ENCODE data around the gene RIOK1. TPM values are rescaled to one million over a fixed set of nuclear protein-coding genes. Genes with fewer than 3 reads are reported as not detected.

RIOK1 gene
- total and polyA plus RNA-seq, 12 donors, result 6.0 to 21.1 (median 14.9) TPM

GRCh38 chr6:7446619-7447325, 57.2 kb downstream of the RIOK1 start:
- WGBS, 4 donors, result 71 to 78% (median 74%) methylated on average over 15 of the region's 15 CpGs
- no peaks in the 10 kb centered on the region for H3K9me3 ChIP-seq (replicated peaks in 1 of 3)
- TF ChIP-seq POLR2A (IDR thresholded peaks at IDR 0.05), result no peak
- TF ChIP-seq CTCF (IDR thresholded peaks at IDR 0.05), result no peak
- H3K4me1 ChIP-seq (replicated peaks in 1 of 2), result no peaks in the 10 kb centered on the region
- no peaks in the 10 kb centered on the region for H3K27me3 ChIP-seq
- no peak for DNase-seq
- no peak overlapping the region for H3K4me3 ChIP-seq
- H3K36me3 ChIP-seq (replicated peaks in 1 of 2), result no peaks in the 10 kb centered on the region
- no peak overlapping the region for H3K27ac ChIP-seq
- intact Hi-C loops (cut with DNase I), result no loop called here

- 90 to 93% (median 92%) methylated on average over 6 of the region's 6 CpGs for WGBS, 4 donors
These were observed 58.6 kb downstream of the RIOK1 start for GRCh38 chr6:7448232-7448631.

GRCh38 chr6:7449018-7449417, 59.4 kb downstream of the RIOK1 start:
- Histone ChIP-seq H3K27ac (no peak overlapping the region), H3K9me3 (replicated peaks in 1 of 3) (no peaks in the 10 kb centered on the region), H3K4me1 (replicated peaks in 1 of 2) (no peaks in the 10 kb centered on the region), H3K4me3 (no peak overlapping the region), H3K27me3 (no peaks in the 10 kb centered on the region), H3K36me3 (replicated peaks in 1 of 2) (no peaks in the 10 kb centered on the region)
- WGBS, 4 donors, result 81 to 97% (median 83%) methylated on average over 4 of the region's 4 CpGs
- DNase-seq, result no peak
- intact Hi-C loops (cut with DNase I), result no loop called here
- TF ChIP-seq CTCF (IDR thresholded peaks at IDR 0.05) (no peak), POLR2A (IDR thresholded peaks at IDR 0.05) (no peak)

More at GRCh38 chr6:7448232-7448631, 58.6 kb downstream of the RIOK1 start:
- H3K27ac ChIP-seq, result no peak overlapping the region
- H3K4me1 ChIP-seq (replicated peaks in 1 of 2), result no peaks in the 10 kb centered on the region
- DNase-seq, result no peak
- H3K36me3 ChIP-seq (replicated peaks in 1 of 2), result no peaks in the 10 kb centered on the region
- no peaks in the 10 kb centered on the region for H3K27me3 ChIP-seq
- TF ChIP-seq POLR2A (IDR thresholded peaks at IDR 0.05) (no peak), CTCF (IDR thresholded peaks at IDR 0.05) (no peak)
- no peak overlapping the region for H3K4me3 ChIP-seq
- no peaks in the 10 kb centered on the region for H3K9me3 ChIP-seq (replicated peaks in 1 of 3)
- intact Hi-C loops (cut with DNase I), result no loop called here

GRCh38 chr6:7451326-7451725, 61.7 kb downstream of the RIOK1 start:
- H3K4me3 ChIP-seq, result no peak overlapping the region
- H3K9me3 ChIP-seq (replicated peaks in 1 of 3), result no peaks in the 10 kb centered on the region
- WGBS, 4 donors, result 61 to 74% (median 64%) methylated on average over 4 of the region's 4 CpGs
- DNase-seq, result no peak
- H3K36me3 ChIP-seq (replicated peaks in 1 of 2), result no peaks in the 10 kb centered on the region
- no peaks in the 10 kb centered on the region for H3K27me3 ChIP-seq
- no peaks in the 10 kb centered on the region for H3K4me1 ChIP-seq (replicated peaks in 1 of 2)
- intact Hi-C loops (cut with DNase I), result no loop called here
- H3K27ac ChIP-seq, result no peak overlapping the region
- TF ChIP-seq POLR2A (IDR thresholded peaks at IDR 0.05) (no peak), CTCF (IDR thresholded peaks at IDR 0.05) (no peak)
